Endothelial cell of umbilical vein (primary cell): ENCODE results near the gene MAP3K10. TPM values are rescaled to one million over a fixed set of nuclear protein-coding genes. Genes with fewer than 3 reads are reported as not detected.

ENCODE experiments used
- BruUV-seq: library from RNA; stranded (reverse); fragments of 400-500 nt; replicated peaks from 2 replicates; lab custom pipeline; 2021; lab: Mats Ljungman, UMichigan
- CTCF ChIA-PET: fragments of 300-600, 350-600 bp; sonication (Branson Sonifier 250); formaldehyde crosslinking; loops from one replicate; lab custom pipeline; 2021; ENCODE audit warnings: antibody characterized with exemption, inconsistent platforms; lab: Charles Lee
- POLR2A ChIA-PET: fragments of 300-600, 350-600 bp; sonication (Branson Sonifier 250); formaldehyde crosslinking; loops from one replicate; lab custom pipeline; 2021; ENCODE audit warnings: antibody characterized with exemption, inconsistent platforms; lab: Charles Lee
- DNase-seq: peaks from one replicate; pipeline ENCODE4 v3.0.0-alpha.2; 2011; ENCODE audit warnings: low read depth, low spot score
- FAIRE-seq: peaks from 2 replicates; lab custom pipeline; 2011; peaks lifted over from hg19 to GRCh38; lab: Jason Lieb, UNC
- H2AFZ ChIP-seq: 2 replicates; pipeline ENCODE4 v1.6.0; 2012; ENCODE audit warnings: low read depth, low read length, control low read depth, inconsistent platforms
- H3K27ac ChIP-seq: 2 replicates; pipeline ENCODE4 v1.5.1; 2011; ENCODE audit warnings: low read depth, mild to moderate bottlenecking, control low read depth, low read length, moderate library complexity; ENCODE audit not compliant: insufficient read depth
- H3K27me3 ChIP-seq, 2 experiments: 2 replicates each; pipeline versions ENCODE4 v1.6.0 to v1.6.1; 2011; ENCODE audit warnings: low read length in 2 of 2, mixed read lengths in 1 of 2; ENCODE audit not compliant: control insufficient read depth in 2 of 2, insufficient read depth in 2 of 2
- H3K36me3 ChIP-seq, 2 experiments: 2 replicates in 1 of 2; 3 replicates in 1 of 2; pipeline ENCODE4 v1.5.1; 2011; ENCODE audit warnings: low read length in 2 of 2, mild to moderate bottlenecking in 1 of 2, moderate library complexity in 1 of 2; ENCODE audit not compliant: control insufficient read depth in 2 of 2, insufficient read depth in 2 of 2; ENCODE audit errors: extremely low read depth in 1 of 2
- H3K4me1 ChIP-seq: 3 replicates; pipeline ENCODE4 v1.5.1; 2011; ENCODE audit warnings: mild to moderate bottlenecking, low read length; ENCODE audit not compliant: control insufficient read depth, insufficient read depth; ENCODE audit errors: extremely low read depth
- H3K4me2 ChIP-seq: 2 replicates; pipeline ENCODE4 v1.6.1; 2011; ENCODE audit warnings: low read length, control low read depth, mixed read lengths; ENCODE audit not compliant: insufficient read depth
- H3K4me3 ChIP-seq, 3 experiments: fragments of 200-600 bp in 1 of 3; sonication (generic), shearing (Covaris generic) in 1 of 3; replicated peaks in 1 of 3; 2 replicates each; pipeline ENCODE4 v1.5.1; 2011 to 2016; ENCODE audit warnings: control low read depth in 3 of 3, low read length in 3 of 3, mild to moderate bottlenecking in 2 of 3, inconsistent platforms in 1 of 3, low read depth in 1 of 3, moderate library complexity in 1 of 3; ENCODE audit not compliant: insufficient read depth in 1 of 3
- H3K79me2 ChIP-seq: 2 replicates; pipeline ENCODE4 v1.6.0; 2012; ENCODE audit warnings: low read length, inconsistent platforms; ENCODE audit not compliant: control insufficient read depth, insufficient read depth
- H3K9ac ChIP-seq: replicated peaks from 2 replicates; pipeline ENCODE3; 2011; ENCODE audit warnings: low read length, control low read depth; ENCODE audit not compliant: insufficient read depth; ENCODE audit errors: extremely low read depth
- H3K9me1 ChIP-seq: replicated peaks from 3 replicates; pipeline ENCODE4 v1.6.0; 2011; ENCODE audit warnings: mild to moderate bottlenecking, low read length; ENCODE audit not compliant: control insufficient read depth, insufficient read depth; ENCODE audit errors: extremely low read depth
- H3K9me3 ChIP-seq: replicated peaks from 2 replicates; pipeline ENCODE4 v1.5.1; 2012; ENCODE audit warnings: low read length, inconsistent platforms; ENCODE audit not compliant: control insufficient read depth, insufficient read depth
- H4K20me1 ChIP-seq: replicated peaks from 2 replicates; pipeline ENCODE3; 2011; ENCODE audit warnings: mild to moderate bottlenecking, low read length; ENCODE audit not compliant: control insufficient read depth, insufficient read depth; ENCODE audit errors: extremely low read depth
- EZH2 ChIP-seq: IDR thresholded peaks from 2 replicates; pipeline ENCODE4 v1.6.1; 2012; ENCODE audit warnings: borderline replicate concordance, low read depth, mild to moderate bottlenecking, moderate library complexity, low read length, inconsistent platforms; ENCODE audit not compliant: severe bottlenecking
- FOS ChIP-seq: IDR thresholded peaks from 2 replicates; pipeline ENCODE4 v1.6.1; 2011; ENCODE audit warnings: mild to moderate bottlenecking, low read length, moderate library complexity, borderline replicate concordance; ENCODE audit not compliant: insufficient read depth
- GATA2 ChIP-seq: IDR thresholded peaks from 2 replicates; pipeline ENCODE4 v1.7.0; 2011; ENCODE audit warnings: low read depth, mild to moderate bottlenecking, moderate library complexity, mixed read lengths, low read length; ENCODE audit not compliant: insufficient read length, insufficient read depth
- JUN ChIP-seq: IDR thresholded peaks from 2 replicates; pipeline ENCODE4 v1.6.1; 2011; ENCODE audit warnings: borderline replicate concordance, low read depth; ENCODE audit not compliant: insufficient read length, insufficient read depth
- MYC ChIP-seq: IDR thresholded peaks from one replicate; pipeline ENCODE4 v1.6.1; 2011; ENCODE audit warnings: mild to moderate bottlenecking, low read depth, low read length
- POLR2A ChIP-seq: IDR thresholded peaks from 2 replicates; pipeline ENCODE4 v1.6.1; 2012; ENCODE audit warnings: low read depth, mild to moderate bottlenecking, control low read depth, low read length
- POLR2AphosphoS5 ChIP-seq: IDR thresholded peaks from 2 replicates; pipeline ENCODE4 v1.6.1; 2012; ENCODE audit warnings: low read depth, mild to moderate bottlenecking, control low read depth, low read length, moderate library complexity; ENCODE audit not compliant: insufficient read depth
- dilution Hi-C: fragments of 300-500 bp; cut with MboI; formaldehyde crosslinking; loops from one replicate; pipeline ENCODE4 v1.15.0; 2019; ENCODE audit warnings: low sequenced_read_pairs; ENCODE audit not compliant: extremely low pct_ligation_motif_present
- intact Hi-C: fragments of 100-400 bp; cut with micrococcal nuclease; formaldehyde crosslinking; loops from one replicate; pipeline ENCODE4 v1.10.0; 2022
- polyA plus RNA-seq, 4 experiments: library from polyadenylated mRNA; depleted of rRNA in 3 of 4; stranded (reverse) in 3 of 4; unstranded in 1 of 4; fragments of >200 nt; gene quantifications; 2 replicates each; pipeline versions ENCODE4 v1.2.1 to v1.2.3, GENCODE V29; 2011 to 2012; ENCODE audit warnings: missing spikeins in 1 of 4
- total RNA-seq: library from RNA; stranded (reverse); gene quantifications from 2 replicates; pipeline ENCODE4 v1.2.3, GENCODE V29; 2021
- TF ChIP-seq, protein P1 (sequence below), 2 donors: IDR thresholded peaks; 1 replicate in 1 of 2; 2 replicates in 1 of 2; pipeline ENCODE4 v1.5.1; 2011; ENCODE audit warnings: low read length in 2 of 2, mild to moderate bottlenecking in 2 of 2, moderate library complexity in 2 of 2, control low read depth in 1 of 2, inconsistent platforms in 1 of 2, low read depth in 1 of 2; ENCODE audit not compliant: insufficient read depth in 1 of 2; ENCODE audit errors: extremely low read depth in 1 of 2
- TF ChIP-seq, protein P2 (sequence below): IDR thresholded peaks from 2 replicates; pipeline ENCODE4 v1.6.1; 2011; ENCODE audit not compliant: insufficient read depth, insufficient read length

Gene MAP3K10
- total and polyA plus RNA-seq, 2 donors (not counting 3 experiments of a cell fraction or from before 2014, with no cell fraction given), result 6.3 to 19.4 TPM

DNA sequence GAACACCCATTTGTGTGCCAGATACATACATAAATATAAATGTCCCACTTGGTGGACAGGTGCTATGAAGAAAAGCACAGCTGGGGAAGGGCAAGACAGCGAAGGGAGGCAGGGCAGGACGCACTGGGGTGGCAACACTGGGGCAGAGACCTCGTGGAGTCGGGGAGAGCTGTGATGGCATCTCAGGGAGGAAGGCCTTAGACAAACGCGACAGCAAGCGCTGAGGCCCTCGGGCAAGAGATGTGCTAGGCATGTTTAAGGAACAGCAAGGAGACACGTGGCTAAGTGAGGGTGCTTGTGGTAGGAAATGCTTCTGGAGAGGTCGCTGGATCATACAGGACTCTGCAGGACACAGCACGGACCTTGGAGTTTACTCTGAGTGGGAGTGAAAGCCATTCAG is 58.6 kb downstream of the MAP3K10 start:
- TF ChIP-seq JUN (no peak), POLR2A (no peak), EZH2 (no peak), POLR2AphosphoS5 (no peak), MYC (no peak), GATA2 (no peak), FOS (no peak)
- TF ChIP-seq, protein P1, sequence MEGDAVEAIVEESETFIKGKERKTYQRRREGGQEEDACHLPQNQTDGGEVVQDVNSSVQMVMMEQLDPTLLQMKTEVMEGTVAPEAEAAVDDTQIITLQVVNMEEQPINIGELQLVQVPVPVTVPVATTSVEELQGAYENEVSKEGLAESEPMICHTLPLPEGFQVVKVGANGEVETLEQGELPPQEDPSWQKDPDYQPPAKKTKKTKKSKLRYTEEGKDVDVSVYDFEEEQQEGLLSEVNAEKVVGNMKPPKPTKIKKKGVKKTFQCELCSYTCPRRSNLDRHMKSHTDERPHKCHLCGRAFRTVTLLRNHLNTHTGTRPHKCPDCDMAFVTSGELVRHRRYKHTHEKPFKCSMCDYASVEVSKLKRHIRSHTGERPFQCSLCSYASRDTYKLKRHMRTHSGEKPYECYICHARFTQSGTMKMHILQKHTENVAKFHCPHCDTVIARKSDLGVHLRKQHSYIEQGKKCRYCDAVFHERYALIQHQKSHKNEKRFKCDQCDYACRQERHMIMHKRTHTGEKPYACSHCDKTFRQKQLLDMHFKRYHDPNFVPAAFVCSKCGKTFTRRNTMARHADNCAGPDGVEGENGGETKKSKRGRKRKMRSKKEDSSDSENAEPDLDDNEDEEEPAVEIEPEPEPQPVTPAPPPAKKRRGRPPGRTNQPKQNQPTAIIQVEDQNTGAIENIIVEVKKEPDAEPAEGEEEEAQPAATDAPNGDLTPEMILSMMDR (IDR thresholded peaks at IDR 0.05; ENCODE audit: extremely low read depth in 1 of 2, insufficient read depth in 1 of 2, low read depth in 1 of 2, low read length in 2 of 2), result no peak
- TF ChIP-seq, protein P2, sequence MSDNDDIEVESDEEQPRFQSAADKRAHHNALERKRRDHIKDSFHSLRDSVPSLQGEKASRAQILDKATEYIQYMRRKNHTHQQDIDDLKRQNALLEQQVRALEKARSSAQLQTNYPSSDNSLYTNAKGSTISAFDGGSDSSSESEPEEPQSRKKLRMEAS, result no peak
- H2AFZ ChIP-seq, result no peak overlapping the region
- no TSS peak for BruUV-seq
- no peak overlapping the region for H3K9ac ChIP-seq
- no peak for FAIRE-seq
- no peaks in the 10 kb centered on the region for H4K20me1 ChIP-seq
- no peaks in the 10 kb centered on the region for H3K4me1 ChIP-seq
- DNase-seq, result no peak
- peaks cover 7 to 8% of the 10 kb centered on the region in 2 experiments for H3K36me3 ChIP-seq
- dilution Hi-C loops (no loop called here), intact Hi-C loops (no loop called here)
- no peaks in the 10 kb centered on the region for H3K27me3 ChIP-seq
- no peak overlapping the region for H3K27ac ChIP-seq
- H3K9me3 ChIP-seq, result no peaks in the 10 kb centered on the region
- H3K9me1 ChIP-seq, result no peaks in the 10 kb centered on the region
- no peak overlapping the region for H3K4me3 ChIP-seq
- H3K79me2 ChIP-seq, result peaks cover 21% of the 10 kb centered on the region
- no peak overlapping the region for H3K4me2 ChIP-seq
- POLR2A ChIA-PET, result no interaction called here
- CTCF ChIA-PET, result interaction anchor here (0.7 kb wide), 1 partner anchor 14 kb away, joined by 3 read pairs; no protein-coding TSS in a partner anchor
